Loucy (cell line): Measurements from ENCODE around the gene CRYBA2.

Source experiments
- EZH2phosphoT487 ChIP-seq: fragments of 200-600 bp; IDR thresholded peaks from 2 replicates; pipeline ENCODE4 v1.6.1; 2018; ENCODE audit warnings: antibody characterized with exemption, mild to moderate bottlenecking, moderate library complexity, borderline replicate concordance
- TF ChIP-seq, protein P1 (sequence below): fragments of 200-600 bp; sonication (generic); conservative IDR thresholded peaks from 2 replicates; pipeline ENCODE4 v1.5.1; 2014; ENCODE audit warnings: mild to moderate bottlenecking, antibody characterized with exemption, low read length

DNA sequence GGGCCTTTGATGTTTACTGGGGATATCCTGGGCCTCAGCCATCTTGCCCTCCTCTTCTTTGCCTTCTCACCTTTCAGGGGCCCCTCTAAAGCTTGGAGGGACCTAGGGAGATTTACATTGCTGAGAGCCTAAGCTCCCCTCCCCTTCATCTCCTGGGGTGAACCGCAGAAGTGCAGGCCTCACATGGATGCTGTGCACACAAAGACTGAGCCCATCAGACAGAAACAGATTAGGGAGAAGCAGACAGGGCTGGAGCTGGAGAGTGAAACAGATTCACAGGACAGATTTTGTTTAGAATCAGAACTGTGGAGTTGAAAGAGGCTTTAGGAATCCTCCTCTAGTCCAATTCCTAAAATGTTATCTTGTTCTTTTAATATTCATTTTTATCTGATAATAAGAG is 37.2 kb downstream of the CRYBA2 start:
- TF ChIP-seq, protein P1, sequence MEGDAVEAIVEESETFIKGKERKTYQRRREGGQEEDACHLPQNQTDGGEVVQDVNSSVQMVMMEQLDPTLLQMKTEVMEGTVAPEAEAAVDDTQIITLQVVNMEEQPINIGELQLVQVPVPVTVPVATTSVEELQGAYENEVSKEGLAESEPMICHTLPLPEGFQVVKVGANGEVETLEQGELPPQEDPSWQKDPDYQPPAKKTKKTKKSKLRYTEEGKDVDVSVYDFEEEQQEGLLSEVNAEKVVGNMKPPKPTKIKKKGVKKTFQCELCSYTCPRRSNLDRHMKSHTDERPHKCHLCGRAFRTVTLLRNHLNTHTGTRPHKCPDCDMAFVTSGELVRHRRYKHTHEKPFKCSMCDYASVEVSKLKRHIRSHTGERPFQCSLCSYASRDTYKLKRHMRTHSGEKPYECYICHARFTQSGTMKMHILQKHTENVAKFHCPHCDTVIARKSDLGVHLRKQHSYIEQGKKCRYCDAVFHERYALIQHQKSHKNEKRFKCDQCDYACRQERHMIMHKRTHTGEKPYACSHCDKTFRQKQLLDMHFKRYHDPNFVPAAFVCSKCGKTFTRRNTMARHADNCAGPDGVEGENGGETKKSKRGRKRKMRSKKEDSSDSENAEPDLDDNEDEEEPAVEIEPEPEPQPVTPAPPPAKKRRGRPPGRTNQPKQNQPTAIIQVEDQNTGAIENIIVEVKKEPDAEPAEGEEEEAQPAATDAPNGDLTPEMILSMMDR = no peak
- TF ChIP-seq EZH2phosphoT487 = no peak
